ENCODE measurements around the gene PDIA2.
"Not testable (repeated sequence)": the region's sequence is repeated elsewhere in the genome, so short reads cannot be mapped to it uniquely, and the experiment has no call there.

PDIA2 gene

GRCh38 chr16:264440-264951, 18.5 kb upstream of the PDIA2 start:
- no peak for TF ChIP-seq CTCF (IDR thresholded peaks at IDR 0.05; ENCODE audit: low read depth, low read length)
- no peak overlapping the region for H3K4me3 ChIP-seq (ENCODE audit: low read depth, low read length)

GRCh38 chr16:265002-265529, 17.9 kb upstream of the PDIA2 start:
- no peak for TF ChIP-seq CTCF (IDR thresholded peaks at IDR 0.05; ENCODE audit: low read depth, low read length)

GRCh38 chr16:265711-266110, 17.3 kb upstream of the PDIA2 start:
- no peak overlapping the region for H3K4me3 ChIP-seq (ENCODE audit: low read depth, low read length)
- TF ChIP-seq CTCF (IDR thresholded peaks at IDR 0.05; ENCODE audit: low read depth, low read length) = no peak

More at GRCh38 chr16:265002-265529, 17.9 kb upstream of the PDIA2 start:
- no peak overlapping the region for H3K4me3 ChIP-seq (ENCODE audit: low read depth, low read length)

GRCh38 chr16:266258-267164, 16.5 kb upstream of the PDIA2 start:
- H3K4me3 ChIP-seq (ENCODE audit: low read depth, low read length) = no peak overlapping the region
- no peak for TF ChIP-seq CTCF (IDR thresholded peaks at IDR 0.05; ENCODE audit: low read depth, low read length)

- not testable (repeated sequence) for H3K4me3 ChIP-seq (ENCODE audit: low read depth, low read length)
These were observed 15.4 kb upstream of the PDIA2 start for GRCh38 chr16:267562-267961.

- no peak overlapping the region for H3K4me3 ChIP-seq (ENCODE audit: low read depth, low read length)
- TF ChIP-seq CTCF (IDR thresholded peaks at IDR 0.05; ENCODE audit: low read depth, low read length) = no peak
These were observed 14.6 kb upstream of the PDIA2 start for GRCh38 chr16:268141-269053.

GRCh38 chr16:269061-269796, 13.7 kb upstream of the PDIA2 start:
- TF ChIP-seq CTCF (IDR thresholded peaks at IDR 0.05; ENCODE audit: low read depth, low read length) = no peak
- no peak overlapping the region for H3K4me3 ChIP-seq (ENCODE audit: low read depth, low read length)

Data from WI38 (cell line).